CD4-positive, CD25-positive, alpha-beta regulatory T cell (primary cell): Measurements from ENCODE around the gene ASTN2. TPM values are rescaled to one million over a fixed set of nuclear protein-coding genes. Genes with fewer than 3 reads are reported as not detected.

Experiments used
- ATAC-seq, 2 donors: fragments of 150-1000 bp; cut with Tn5 transposase; one replicate each; pipeline ENCODE4 v1.10.0; 2021; ENCODE audit warnings: low read depth in 2 of 2, moderate number of reproducible peaks in 2 of 2, moderate library complexity in 1 of 2
- DNase-seq, 3 donors: peaks; one replicate each; pipeline versions ENCODE4 v3.0.0 to v3.0.0-alpha.2; 2012 to 2022; ENCODE audit warnings: mixed read lengths in 1 of 3
- H3K27ac ChIP-seq: one replicate; pipeline ENCODE4 v1.7.0; 2013; ENCODE audit warnings: mild to moderate bottlenecking, low read length; ENCODE audit not compliant: insufficient read depth, poor library complexity, severe bottlenecking
- H3K27me3 ChIP-seq: one replicate; pipeline ENCODE4 v1.7.0; 2013; ENCODE audit warnings: low read length; ENCODE audit not compliant: control insufficient read depth, insufficient read depth
- H3K36me3 ChIP-seq: one replicate; pipeline ENCODE4 v1.7.0; 2013; ENCODE audit warnings: mild to moderate bottlenecking, low read length, moderate library complexity; ENCODE audit not compliant: control insufficient read depth, insufficient read depth
- H3K4me1 ChIP-seq: 2 replicates; pipeline ENCODE4 v1.7.0; 2013; ENCODE audit warnings: mild to moderate bottlenecking, low read length; ENCODE audit not compliant: insufficient read depth, control insufficient read depth, poor library complexity, severe bottlenecking
- H3K4me3 ChIP-seq: one replicate; pipeline ENCODE4 v1.7.0; 2013; ENCODE audit warnings: low read depth, mild to moderate bottlenecking, low read length, moderate library complexity
- H3K9me3 ChIP-seq, 2 experiments: 1 replicate in 1 of 2; 2 replicates in 1 of 2; pipeline ENCODE4 v1.7.0; 2013; ENCODE audit warnings: low read length in 2 of 2, mild to moderate bottlenecking in 1 of 2, moderate library complexity in 1 of 2; ENCODE audit not compliant: control insufficient read depth in 2 of 2
- H3K27ac Mint-ChIP-seq, 3 donors: one replicate each; pipeline ENCODE4 v1.8.0; 2020 to 2022; ENCODE audit warnings: mild to moderate bottlenecking in 3 of 3, mixed read lengths in 3 of 3, moderate library complexity in 2 of 3
- H3K27me3 Mint-ChIP-seq: one replicate; pipeline ENCODE4 v1.8.0; 2022; ENCODE audit warnings: mild to moderate bottlenecking, mixed read lengths
- H3K36me3 Mint-ChIP-seq: one replicate; pipeline ENCODE4 v1.8.0; 2020; ENCODE audit warnings: mixed read lengths
- H3K4me1 Mint-ChIP-seq, 4 donors: one replicate each; pipeline ENCODE4 v1.8.0; 2020 to 2022; ENCODE audit warnings: mixed read lengths in 4 of 4, mild to moderate bottlenecking in 1 of 4
- H3K4me3 Mint-ChIP-seq, 4 donors: one replicate each; pipeline ENCODE4 v1.8.0; 2020 to 2022; ENCODE audit warnings: mild to moderate bottlenecking in 4 of 4, mixed read lengths in 4 of 4, moderate library complexity in 3 of 4
- H3K9me3 Mint-ChIP-seq, 7 donors: one replicate each; pipeline ENCODE4 v1.8.0; 2020 to 2022; ENCODE audit warnings: mixed read lengths in 7 of 7, mild to moderate bottlenecking in 3 of 7, moderate library complexity in 2 of 7
- polyA plus RNA-seq, 4 donors: library from polyadenylated mRNA; unstranded; fragments of 300-500 nt; fragmentation: Illumina TruSeq; gene quantifications; one replicate each; pipeline ENCODE4 v1.2.3, GENCODE V29; 2021
- total RNA-seq: library from RNA; stranded (reverse); gene quantifications from one replicate; pipeline ENCODE4 v1.2.3, GENCODE V29; 2022

ASTN2 gene
- total and polyA plus RNA-seq, 5 donors from 2014 or later, result 5.0 to 9.9 (median 7.4) TPM

DNA sequence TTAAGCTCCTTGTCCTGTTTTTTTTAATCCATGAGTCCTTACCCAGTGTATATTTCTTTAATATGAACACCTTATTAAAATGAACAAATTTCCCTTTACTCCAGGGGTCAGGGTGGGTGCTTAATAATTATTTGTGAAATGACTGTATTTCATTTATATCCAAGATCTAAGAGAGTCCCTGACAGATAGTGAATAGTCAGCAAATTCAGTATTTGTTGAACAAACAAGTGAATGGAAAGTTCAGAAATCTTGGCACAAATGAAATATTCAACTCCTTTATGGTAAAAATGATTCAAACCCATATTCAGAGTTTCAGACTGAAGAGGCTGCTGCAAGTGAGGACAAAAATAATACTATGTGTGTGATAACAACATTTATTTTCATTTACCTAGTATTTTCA lies 59.9 kb downstream of the ASTN2 start:
- H3K4me3 ChIP-seq, result no peak overlapping the region
- Mint-ChIP-seq H3K4me1 (peaks cover 0 to under 1% (median 0%) of the 10 kb centered on the region in 4 donors), H3K27me3 (no peaks in the 10 kb centered on the region), H3K4me3 (no peak overlapping the region), H3K27ac (no peak overlapping the region), H3K9me3 (peaks cover 0 to 5% (median 3%) of the 10 kb centered on the region in 7 donors), H3K36me3 (no peaks in the 10 kb centered on the region)
- no peaks in the 10 kb centered on the region for H3K9me3 ChIP-seq
- H3K27me3 ChIP-seq, result no peaks in the 10 kb centered on the region
- no peak for DNase-seq
- H3K27ac ChIP-seq, result no peak overlapping the region
- no peaks in the 10 kb centered on the region for H3K36me3 ChIP-seq
- ATAC-seq, result no peak
- H3K4me1 ChIP-seq, result no peaks in the 10 kb centered on the region

GRCh38 chr9:117354244-117354847 lies 60.5 kb downstream of the ASTN2 start:
- no peaks in the 10 kb centered on the region for H3K9me3 ChIP-seq
- no peaks in the 10 kb centered on the region for H3K4me1 ChIP-seq
- H3K36me3 ChIP-seq, result no peaks in the 10 kb centered on the region
- ATAC-seq (no peak), DNase-seq (no peak)
- no peaks in the 10 kb centered on the region for H3K27me3 ChIP-seq
- H3K4me3 ChIP-seq, result no peak overlapping the region
- H3K27ac Mint-ChIP-seq, result no peak overlapping the region
- peaks cover 0 to 4% (median 3%) of the 10 kb centered on the region in 7 donors for H3K9me3 Mint-ChIP-seq
- H3K4me3 Mint-ChIP-seq, result no peak overlapping the region
- no peak overlapping the region for H3K27ac ChIP-seq
- no peaks in the 10 kb centered on the region for H3K4me1 Mint-ChIP-seq
- H3K36me3 Mint-ChIP-seq, result no peaks in the 10 kb centered on the region
- H3K27me3 Mint-ChIP-seq, result no peaks in the 10 kb centered on the region

GRCh38 chr9:117344892-117345660 lies 69.8 kb downstream of the ASTN2 start:
- ATAC-seq (no peak), DNase-seq (no peak)
- Histone ChIP-seq H3K4me3 (no peak overlapping the region), H3K4me1 (no peaks in the 10 kb centered on the region), H3K27me3 (no peaks in the 10 kb centered on the region), H3K27ac (no peak overlapping the region), H3K9me3 (no peaks in the 10 kb centered on the region), H3K36me3 (no peaks in the 10 kb centered on the region)
- no peak overlapping the region for H3K27ac Mint-ChIP-seq
- H3K4me1 Mint-ChIP-seq, result no peaks in the 10 kb centered on the region
- no peaks in the 10 kb centered on the region for H3K36me3 Mint-ChIP-seq
- no peaks in the 10 kb centered on the region for H3K27me3 Mint-ChIP-seq
- H3K4me3 Mint-ChIP-seq, result no peak overlapping the region
- peaks cover 0 to 4% (median 0%) of the 10 kb centered on the region in 7 donors for H3K9me3 Mint-ChIP-seq

DNA sequence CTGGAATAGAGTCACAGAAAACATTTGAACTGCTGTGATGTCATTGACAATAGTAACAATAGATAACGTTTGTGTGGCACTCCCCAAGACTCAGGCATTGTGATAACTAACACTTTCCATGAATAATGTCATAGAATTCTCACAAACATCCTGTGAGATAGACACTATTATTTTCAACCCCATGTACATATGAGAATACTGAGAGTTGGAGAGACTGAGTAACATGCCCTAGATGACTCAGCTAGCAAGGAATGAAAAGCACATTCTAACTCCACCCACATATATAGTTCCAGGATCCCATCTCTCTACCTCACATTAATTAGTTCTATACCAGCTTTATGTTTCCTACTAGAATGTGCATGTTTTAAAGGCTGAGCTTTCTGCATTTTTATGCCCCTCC lies 71.4 kb downstream of the ASTN2 start:
- no peaks in the 10 kb centered on the region for H3K27me3 ChIP-seq

GRCh38 chr9:117341151-117341550 lies 73.7 kb downstream of the ASTN2 start:
- Mint-ChIP-seq H3K9me3 (peaks cover 0 to 5% (median 2%) of the 10 kb centered on the region in 7 donors), H3K4me1 (no peaks in the 10 kb centered on the region), H3K27me3 (no peaks in the 10 kb centered on the region), H3K27ac (no peak overlapping the region), H3K4me3 (no peak overlapping the region), H3K36me3 (no peaks in the 10 kb centered on the region)
- Histone ChIP-seq H3K4me3 (no peak overlapping the region), H3K9me3 (no peaks in the 10 kb centered on the region), H3K36me3 (no peaks in the 10 kb centered on the region), H3K27me3 (no peaks in the 10 kb centered on the region), H3K27ac (no peak overlapping the region), H3K4me1 (no peaks in the 10 kb centered on the region)
- no peak for ATAC-seq
- no peak for DNase-seq

More for the DNA sequence above, 71.4 kb downstream of the ASTN2 start:
- Mint-ChIP-seq H3K9me3 (peaks cover 0 to 5% (median 1%) of the 10 kb centered on the region in 7 donors), H3K27me3 (no peaks in the 10 kb centered on the region), H3K4me1 (no peaks in the 10 kb centered on the region), H3K27ac (no peak overlapping the region), H3K36me3 (no peaks in the 10 kb centered on the region), H3K4me3 (no peak overlapping the region)
- Histone ChIP-seq H3K36me3 (no peaks in the 10 kb centered on the region), H3K27ac (no peak overlapping the region), H3K4me1 (no peaks in the 10 kb centered on the region), H3K9me3 (no peaks in the 10 kb centered on the region), H3K4me3 (no peak overlapping the region)
- DNase-seq (no peak), ATAC-seq (no peak)

DNA sequence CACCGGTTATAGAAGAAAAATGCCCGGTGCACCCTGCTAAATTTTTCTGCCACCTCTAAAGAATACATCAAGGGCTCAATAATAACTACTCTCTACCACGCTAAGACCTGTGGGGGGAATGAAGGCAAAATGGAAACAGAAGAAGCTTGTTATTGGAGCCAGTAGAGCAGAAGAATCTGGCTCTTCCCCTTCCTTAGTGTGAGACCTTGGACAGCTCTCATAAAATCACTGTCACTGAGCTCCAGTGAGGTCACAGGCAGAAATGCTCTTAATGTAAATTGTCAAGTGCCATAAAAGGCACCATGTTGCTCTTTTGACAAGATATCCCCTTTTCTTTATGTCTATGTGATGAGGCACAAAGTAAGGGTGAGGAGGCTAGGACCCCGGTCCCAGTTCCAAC lies 74.4 kb downstream of the ASTN2 start:
- Mint-ChIP-seq H3K27me3 (no peaks in the 10 kb centered on the region), H3K36me3 (no peaks in the 10 kb centered on the region), H3K4me3 (no peak overlapping the region), H3K27ac (no peak overlapping the region), H3K4me1 (no peaks in the 10 kb centered on the region), H3K9me3 (peaks cover 0 to 5% (median 2%) of the 10 kb centered on the region in 7 donors)
- H3K36me3 ChIP-seq, result no peaks in the 10 kb centered on the region
- no peak overlapping the region for H3K27ac ChIP-seq
- DNase-seq, result no peak
- H3K27me3 ChIP-seq, result no peaks in the 10 kb centered on the region
- no peak for ATAC-seq
- H3K9me3 ChIP-seq, result no peaks in the 10 kb centered on the region
- no peak overlapping the region for H3K4me3 ChIP-seq
- H3K4me1 ChIP-seq, result no peaks in the 10 kb centered on the region

- no peak for DNase-seq
- Mint-ChIP-seq H3K27me3 (no peaks in the 10 kb centered on the region), H3K36me3 (no peaks in the 10 kb centered on the region), H3K9me3 (peaks cover 0 to 4% (median 0%) of the 10 kb centered on the region in 7 donors), H3K4me3 (no peak overlapping the region), H3K4me1 (no peaks in the 10 kb centered on the region), H3K27ac (no peak overlapping the region)
- Histone ChIP-seq H3K36me3 (no peaks in the 10 kb centered on the region), H3K4me1 (no peaks in the 10 kb centered on the region), H3K4me3 (no peak overlapping the region), H3K9me3 (no peaks in the 10 kb centered on the region), H3K27me3 (no peaks in the 10 kb centered on the region), H3K27ac (no peak overlapping the region)
- no peak for ATAC-seq
Measured at GRCh38 chr9:117335837-117336433, 78.9 kb downstream of the ASTN2 start.
